Inflammatory macrophage (primary cell): ENCODE results near the gene CFAP65.
A peak's percentile ranks its signal among the peaks of the same experiment; 100 is the strongest.

ENCODE experiments used
- DNase-seq, 2 donors: peaks; one replicate each; pipeline ENCODE4 v3.0.0-alpha.2; 2020 to 2022

CFAP65 gene

DNA sequence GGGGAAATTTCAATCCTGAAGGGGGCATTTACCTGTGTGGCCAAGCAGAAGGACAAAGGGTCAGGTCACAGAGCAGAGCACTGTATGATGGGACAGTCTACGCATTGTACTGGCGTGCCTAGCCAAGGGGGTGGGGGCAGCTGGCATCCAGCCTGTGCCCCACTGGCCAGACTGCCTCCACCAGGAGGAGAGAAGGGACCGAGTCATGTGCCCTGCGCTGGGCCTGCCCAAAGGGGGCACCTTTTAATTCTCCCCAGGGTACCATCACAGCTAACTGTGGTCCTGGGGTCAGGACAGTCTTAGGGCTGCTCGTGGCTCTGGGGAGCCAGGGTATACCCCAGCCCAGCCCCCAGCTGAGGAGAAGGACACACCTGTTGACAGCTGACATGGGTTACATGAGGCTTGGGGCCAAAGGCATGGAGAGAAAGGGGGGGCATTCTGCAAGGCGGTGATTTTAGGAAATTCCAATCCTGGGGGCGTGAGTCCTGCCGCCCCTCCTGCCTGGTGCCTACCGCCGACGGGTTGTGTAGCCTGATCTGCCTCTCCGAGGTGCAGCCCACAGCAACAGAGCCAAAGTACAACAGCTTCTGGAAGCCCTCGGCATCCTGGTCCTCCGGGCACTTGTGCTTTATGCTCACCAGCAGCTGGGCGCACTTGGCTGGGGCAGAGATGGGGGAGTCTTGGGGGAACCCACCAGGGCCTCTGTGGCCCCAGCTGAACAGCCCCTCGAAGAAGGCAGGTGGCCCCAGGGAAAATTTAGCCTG is 11.0 kb downstream of the CFAP65 start:
- DNase-seq: no peak

DNA sequence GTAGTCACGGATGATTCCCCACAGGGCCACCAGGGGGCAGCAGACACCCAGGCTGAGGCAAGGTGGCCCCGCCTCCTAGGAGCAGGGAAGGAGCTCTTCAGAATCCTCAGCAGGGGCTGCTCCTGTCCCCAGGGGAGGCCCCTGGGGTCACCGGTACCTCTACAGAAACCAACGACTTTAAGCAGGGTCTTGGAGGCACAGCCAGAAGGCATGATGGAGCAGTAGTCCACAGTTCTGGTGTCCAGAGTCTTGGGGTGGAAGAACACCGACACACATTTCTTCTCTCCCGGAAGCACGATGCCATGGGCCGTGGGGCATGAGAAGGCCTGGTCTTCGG is 11.5 kb downstream of the CFAP65 start:
- peak; percentile 65 to 78 for DNase-seq

DNA sequence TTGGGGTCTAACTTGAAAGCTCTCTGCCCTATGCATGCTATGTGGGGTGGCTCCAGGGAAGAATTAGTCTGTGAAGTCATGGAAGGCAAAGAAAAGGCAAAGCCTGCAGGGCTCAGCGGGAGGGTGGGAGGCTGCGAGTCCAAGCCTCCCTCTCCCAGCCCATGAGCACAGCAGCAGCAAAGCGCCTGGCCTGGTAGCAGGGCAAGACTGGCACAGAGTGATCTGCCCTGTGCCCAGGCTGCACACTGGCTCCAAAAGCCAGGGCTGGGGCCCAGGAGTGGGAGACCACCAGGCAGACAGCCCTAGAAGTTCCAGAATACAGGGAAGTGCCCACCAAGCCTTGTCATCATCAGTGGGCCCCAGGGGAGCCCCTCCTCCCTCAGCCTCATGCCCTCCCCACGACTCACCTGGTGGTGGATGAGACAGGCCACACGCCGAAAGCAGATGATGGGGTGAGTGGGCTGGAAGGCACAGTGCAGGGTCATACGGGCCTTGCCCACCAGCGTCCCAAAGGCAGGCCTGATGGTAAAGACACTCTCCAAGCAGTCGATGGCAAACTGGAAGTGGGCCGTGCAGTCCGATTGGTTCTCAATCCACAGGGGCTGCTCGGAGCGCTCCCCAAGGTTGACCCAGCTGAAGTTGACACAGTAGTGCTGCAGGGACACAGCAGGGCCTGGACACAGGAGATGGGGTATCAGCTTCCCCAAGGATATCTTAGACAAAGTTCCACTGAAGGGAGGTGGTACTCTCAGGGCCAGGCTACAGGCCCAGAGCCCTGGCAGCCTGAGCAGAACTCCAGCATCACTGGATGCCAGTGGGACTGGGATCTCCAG is 12.1 kb downstream of the CFAP65 start:
- no peak for DNase-seq

- no peak for DNase-seq
Measured at GRCh38 chr2:219028141-219028540, 13.2 kb downstream of the CFAP65 start.

GRCh38 chr2:219027511-219028055 is 13.7 kb downstream of the CFAP65 start:
- no peak for DNase-seq

DNA sequence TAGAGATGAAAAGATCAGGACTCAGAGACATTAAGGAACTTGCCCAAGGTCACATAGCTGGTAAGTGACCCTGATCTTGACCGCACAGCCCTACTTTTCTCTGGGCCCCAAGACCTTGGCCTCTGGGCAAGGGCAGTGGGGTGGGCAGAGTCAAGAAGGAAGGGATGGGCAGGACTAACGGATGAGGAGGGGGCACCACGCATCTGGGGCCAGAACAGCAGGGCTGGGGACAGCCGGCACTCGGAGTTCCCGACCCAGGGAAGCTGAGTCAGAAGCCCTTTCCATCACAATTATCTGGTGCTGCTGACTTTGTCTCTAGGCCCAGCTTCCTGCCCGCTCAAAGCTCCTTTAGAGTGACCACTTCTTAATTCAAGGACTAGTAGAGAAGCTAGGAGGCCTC is 14.4 kb downstream of the CFAP65 start:
- DNase-seq: no peak

DNA sequence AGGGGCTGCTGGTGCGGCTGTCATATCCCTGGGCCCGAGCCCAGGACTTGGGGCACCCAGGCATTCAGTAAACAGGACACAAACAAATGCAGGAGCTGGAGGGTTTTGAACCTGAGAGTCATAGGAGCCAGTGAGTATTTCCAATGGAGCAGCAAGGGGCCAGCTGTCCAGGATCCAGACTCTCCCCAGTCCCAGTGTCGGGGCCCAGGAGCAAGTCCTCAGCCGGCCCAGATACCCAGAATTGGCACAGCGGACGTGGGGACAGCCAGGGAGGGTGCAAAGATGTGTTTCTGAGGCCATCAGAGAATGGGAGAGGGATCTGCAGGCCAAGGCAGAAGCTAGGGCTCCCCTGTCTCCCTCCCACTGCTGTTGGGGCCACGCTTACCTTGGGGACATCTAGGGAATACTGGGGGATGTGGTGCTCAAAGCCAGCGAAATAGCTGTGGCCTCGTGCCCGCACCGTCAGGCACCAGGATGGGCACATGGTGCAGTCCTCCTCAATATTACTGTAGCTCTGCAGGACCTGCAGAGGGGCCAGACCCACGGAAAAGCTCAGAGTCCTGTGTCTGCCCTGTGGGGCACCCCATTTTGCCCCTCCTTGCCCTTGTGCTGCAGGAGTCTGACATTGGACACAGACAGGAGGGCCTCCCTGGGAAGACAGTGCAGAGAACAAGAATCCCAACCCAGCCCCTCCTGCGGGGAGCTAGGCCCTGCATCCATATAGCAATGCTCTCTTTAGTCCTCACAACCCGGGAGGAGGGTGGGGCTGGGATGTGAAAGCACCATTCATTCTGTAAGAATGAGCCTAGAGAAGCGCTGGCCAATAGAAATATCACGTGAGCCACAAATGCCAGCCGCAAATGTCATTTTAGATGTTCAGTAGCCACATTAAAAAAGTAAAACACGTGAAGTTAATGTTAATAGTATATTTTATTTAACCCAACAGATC is 15.4 kb downstream of the CFAP65 start:
- DNase-seq: no peak

- DNase-seq: no peak
Measured at GRCh38 chr2:219024059-219024458, 17.3 kb downstream of the CFAP65 start.

DNA sequence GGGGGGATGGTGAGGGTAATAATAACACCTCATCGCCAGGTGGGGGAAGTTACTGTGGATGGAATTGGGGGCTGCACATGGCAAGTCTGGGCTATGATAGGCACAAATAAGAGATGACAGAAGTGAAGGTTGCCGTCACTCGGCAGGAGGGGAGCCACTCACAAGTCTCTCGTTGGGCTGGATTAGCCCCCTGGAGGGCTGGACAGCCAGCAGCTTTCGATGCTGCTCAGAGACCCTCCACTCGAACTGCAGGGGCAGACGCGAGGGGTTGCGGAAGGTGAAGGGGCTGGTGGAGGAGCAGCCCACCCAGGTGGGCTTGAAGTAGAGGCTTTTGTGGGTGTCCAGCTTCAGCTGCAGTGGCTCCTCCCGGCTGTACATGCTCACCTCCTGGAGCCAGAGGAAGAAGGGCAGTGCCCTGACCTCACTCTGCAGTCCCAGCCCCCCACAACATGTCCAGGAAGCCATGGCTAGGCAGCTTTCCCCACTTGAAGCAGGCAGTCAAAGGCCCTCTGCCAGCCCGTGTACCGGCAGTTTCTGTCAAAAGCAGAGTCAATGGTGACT is 18.2 kb downstream of the CFAP65 start:
- DNase-seq: no peak

DNA sequence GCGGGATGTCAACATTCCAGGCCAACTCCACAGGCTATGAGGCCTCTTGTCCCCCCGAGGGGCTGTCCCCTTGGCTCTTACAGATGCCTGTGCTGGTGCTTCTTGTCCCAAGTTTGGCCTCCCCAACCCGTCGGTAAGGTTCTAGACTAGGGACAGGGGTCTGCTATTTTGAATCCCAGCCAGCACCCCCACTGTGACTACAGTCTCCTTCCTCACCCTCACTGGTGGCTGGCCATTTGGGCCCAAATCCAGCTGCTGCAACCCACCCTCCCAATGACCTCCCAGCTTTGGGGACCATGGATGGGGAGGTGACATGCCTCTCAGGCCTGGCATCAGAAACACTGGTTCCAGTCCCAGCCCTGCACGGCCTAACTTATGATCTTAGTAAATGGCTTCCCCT is 18.7 kb downstream of the CFAP65 start:
- DNase-seq: no peak

- DNase-seq: no peak
Measured at GRCh38 chr2:219022041-219022440, 19.3 kb downstream of the CFAP65 start.

DNA sequence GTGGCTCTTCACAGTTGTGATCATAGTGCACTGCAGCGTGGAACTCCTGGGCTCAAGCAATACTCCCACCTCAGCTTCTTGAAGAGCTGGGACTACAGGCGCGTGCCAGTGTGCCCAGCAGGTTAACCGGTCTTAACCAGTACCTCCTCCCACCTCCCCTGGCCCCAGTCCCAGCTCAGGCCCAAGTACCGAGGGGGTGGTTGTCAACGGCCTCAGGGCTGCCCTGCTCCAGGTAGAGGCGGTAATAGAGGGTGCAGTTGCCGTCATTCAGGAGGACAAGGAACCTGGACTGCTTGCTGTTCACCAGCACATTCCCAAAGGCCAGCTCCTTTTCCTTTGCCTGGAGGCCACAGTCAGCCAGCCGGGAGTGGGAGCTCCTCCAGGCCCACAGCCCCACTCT is 19.7 kb downstream of the CFAP65 start:
- no peak for DNase-seq

- DNase-seq: no peak
Measured at GRCh38 chr2:219020604-219021365, 20.5 kb downstream of the CFAP65 start.

DNA sequence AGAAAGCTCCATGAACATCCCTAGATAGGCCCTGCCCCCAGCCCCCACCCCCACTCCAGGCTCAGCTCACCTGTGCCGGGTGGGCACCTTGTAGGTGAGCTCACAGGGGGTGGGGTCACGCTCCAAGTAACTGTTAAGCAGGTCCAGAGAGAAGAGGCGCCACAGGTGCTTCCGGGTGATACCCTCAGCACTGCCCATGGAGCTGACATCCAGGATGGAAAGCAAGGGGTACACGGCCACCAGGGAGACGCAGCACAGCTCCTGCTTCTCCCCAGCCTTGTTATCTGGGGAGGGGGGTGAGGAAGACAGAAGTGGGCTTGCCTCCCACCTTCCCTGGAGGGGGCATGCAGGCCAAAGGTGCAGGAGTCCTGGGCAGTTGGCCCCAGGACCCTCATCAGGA is 21.9 kb downstream of the CFAP65 start:
- no peak for DNase-seq

DNA sequence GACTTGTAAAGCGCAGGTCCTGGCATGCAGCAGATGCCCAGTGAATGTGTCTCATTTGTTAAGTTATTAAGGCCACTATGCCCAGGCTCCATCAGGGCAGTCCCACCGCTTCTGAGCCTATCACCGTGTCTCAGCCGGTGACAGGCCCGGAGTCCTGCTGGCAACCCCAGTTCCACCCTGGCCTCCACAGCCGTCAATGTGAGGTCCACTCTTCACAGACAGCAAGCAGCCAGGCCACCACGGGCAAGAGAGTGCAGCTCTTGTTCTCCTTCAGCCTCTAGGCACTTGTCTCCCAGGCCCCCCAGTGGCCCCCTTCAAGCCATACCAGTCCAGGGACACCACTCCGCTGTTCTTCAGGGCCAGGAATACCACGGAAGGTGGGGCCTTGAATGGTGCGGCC is 22.6 kb downstream of the CFAP65 start:
- DNase-seq: no peak

DNA sequence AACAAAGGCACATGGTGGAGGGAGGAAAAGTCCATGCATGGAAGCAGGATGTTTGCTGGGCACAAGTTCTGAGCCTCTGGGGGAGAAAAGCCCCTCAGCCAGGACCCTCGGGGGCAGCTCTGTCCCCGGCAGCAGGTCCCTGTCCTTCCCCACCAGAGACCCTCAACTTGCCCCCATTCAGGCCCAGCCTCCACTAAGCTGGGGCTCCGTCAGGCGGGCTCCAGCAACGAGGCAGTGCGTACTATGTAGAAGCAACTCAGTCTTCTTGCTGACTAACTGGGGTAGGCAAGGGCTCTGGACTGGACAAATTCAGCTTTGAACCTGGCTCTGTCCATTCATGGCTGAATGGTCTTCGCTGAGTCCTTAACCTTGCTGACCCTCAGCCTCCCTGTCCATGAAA is 23.0 kb downstream of the CFAP65 start:
- no peak for DNase-seq

DNA sequence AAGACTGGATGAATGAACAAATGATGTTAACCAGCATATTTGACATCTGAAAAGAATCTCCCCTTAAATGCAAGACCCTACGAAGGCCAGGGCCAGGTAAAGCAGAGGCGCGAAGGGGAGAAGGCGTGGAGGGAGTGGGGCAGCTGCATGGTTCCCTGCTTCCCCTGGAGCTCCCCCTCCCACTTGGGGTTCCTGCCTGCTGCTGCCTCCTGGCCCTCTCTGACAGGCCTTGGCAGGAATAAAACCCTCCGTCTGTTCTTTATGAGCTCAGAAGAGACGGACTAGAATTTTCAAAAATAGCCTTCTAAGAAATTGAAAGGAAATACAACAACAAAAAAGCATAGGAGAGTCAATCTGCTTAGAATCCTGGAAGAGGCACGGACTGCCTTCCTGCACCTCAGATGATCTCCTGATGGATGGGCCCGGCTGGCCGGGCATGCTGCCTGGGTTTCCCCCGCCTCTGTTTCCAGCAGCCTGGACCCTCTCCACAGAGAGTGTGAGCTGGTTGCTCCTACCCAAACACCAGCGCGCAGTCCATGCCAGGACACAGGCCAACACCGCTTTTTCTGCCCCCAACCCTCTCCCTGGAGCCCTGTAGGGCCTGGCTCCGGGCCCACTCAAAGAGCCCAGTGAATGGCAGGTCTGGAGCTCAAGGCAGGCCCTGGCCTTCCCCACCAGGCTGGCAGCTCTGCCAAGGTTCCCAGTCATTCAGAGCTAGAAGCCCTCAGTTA is 23.9 kb downstream of the CFAP65 start:
- no peak for DNase-seq

- DNase-seq: no peak
Measured at GRCh38 chr2:219016721-219017120, 24.6 kb downstream of the CFAP65 start.

DNA sequence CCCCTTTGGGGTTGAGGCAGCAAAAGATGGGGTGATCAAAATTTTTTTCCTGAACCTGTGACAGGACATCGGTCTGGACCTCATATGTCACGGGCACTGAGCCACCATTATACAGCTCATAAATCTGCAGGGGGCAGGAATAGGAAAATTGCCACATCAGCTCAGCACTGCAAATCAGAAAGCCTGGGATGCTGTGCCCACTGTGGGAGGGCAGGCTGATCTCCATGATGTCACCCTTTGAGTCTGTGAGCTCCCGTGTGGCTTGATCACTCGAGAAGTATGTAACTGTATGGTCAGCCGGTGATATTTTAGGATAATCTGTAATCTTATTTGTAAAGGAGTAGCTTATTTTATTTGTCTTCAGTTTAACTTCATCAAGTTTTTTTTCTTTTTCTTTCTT is 30.4 kb downstream of the CFAP65 start:
- no peak for DNase-seq

DNA sequence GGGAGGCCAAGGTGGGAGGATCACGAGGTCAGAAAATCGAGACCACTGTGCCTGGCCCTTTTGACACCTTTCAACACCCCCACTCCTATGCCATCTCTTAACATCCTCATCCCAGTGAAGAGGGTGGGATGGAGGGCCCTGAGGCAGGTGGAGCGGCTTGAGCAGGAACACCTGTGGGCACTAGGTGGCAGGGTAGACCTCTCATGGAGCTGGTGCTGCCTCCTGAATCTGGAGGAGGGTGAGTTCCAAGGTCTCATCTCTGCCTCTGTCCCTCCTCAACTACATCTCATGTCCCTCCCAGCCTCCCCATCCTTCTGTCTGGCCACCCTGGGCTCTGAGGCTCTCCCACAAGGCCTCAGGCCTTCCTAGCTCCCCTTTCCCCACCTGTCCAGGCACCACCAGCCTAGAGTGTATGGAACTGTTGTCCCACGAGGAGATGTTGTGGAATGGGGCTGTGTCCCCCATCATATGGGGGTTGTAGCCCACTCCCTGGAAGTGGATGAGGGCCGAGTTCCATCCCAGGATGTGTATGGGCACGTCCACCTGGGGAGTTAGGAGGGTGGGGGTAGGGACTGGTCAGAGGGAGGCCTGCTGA is 31.1 kb downstream of the CFAP65 start:
- no peak for DNase-seq

DNA sequence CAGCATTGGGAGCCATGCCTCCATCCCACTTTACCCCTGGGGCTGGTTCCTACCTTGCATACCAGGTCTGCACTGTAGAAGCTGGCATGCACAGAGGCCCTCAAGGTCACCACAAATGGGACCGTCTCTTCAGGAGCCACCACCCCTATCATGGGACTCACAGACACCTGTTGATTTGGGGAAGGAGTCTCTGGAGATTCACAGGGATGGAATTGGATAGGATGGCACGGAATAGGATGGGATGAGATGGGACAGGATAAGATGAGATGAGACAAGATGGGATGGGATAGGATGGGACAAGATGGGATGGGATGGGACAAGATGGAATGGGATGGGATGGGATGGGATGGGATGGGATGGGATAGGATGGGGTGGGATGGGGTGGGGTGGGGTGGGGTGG is 32.0 kb downstream of the CFAP65 start:
- no peak for DNase-seq
